AG04450 (cell line): Measurements from ENCODE around the gene VSTM1. TPM values are rescaled to one million over a fixed set of nuclear protein-coding genes. Genes with fewer than 3 reads are reported as not detected.

Experiments
- CTCF ChIA-PET: fragments of 300-600, 350-600 bp; formaldehyde crosslinking; extraction: SDS; loops from one replicate; lab custom pipeline; 2022; ENCODE audit warnings: antibody characterized with exemption, inconsistent platforms; lab: Charles Lee
- POLR2A ChIA-PET: fragments of 350-600 bp; formaldehyde crosslinking; extraction: SDS; loops from one replicate; lab custom pipeline; 2021; ENCODE audit warnings: antibody characterized with exemption, inconsistent platforms; lab: Yijun Ruan, JAX
- DNase-seq: peaks from one replicate; pipeline ENCODE4 v3.0.0-alpha.2; 2011; ENCODE audit warnings: low read depth, low spot score
- H3K27ac ChIP-seq: one replicate; pipeline ENCODE4 v1.5.1; 2012; ENCODE audit warnings: low read depth, low read length, control low read depth
- H3K27me3 ChIP-seq: one replicate; pipeline ENCODE4 v1.6.0; 2012; ENCODE audit warnings: low read length; ENCODE audit not compliant: control insufficient read depth, insufficient read depth
- H3K4me3 ChIP-seq: 2 replicates; pipeline ENCODE4 v1.5.1; 2011; ENCODE audit warnings: mild to moderate bottlenecking, low read depth, low read length, control low read depth
- H3K9me3 ChIP-seq: 2 replicates; pipeline ENCODE4 v1.5.1; 2012; ENCODE audit warnings: low read length; ENCODE audit not compliant: control insufficient read depth, insufficient read depth
- CTCF ChIP-seq: IDR thresholded peaks from 2 replicates; pipeline ENCODE4 v1.5.1; 2011; ENCODE audit warnings: low read depth, low read length, control low read depth, inconsistent platforms
- polyA plus RNA-seq: library from polyadenylated mRNA; depleted of rRNA; stranded (reverse); fragments of >200 nt; gene quantifications from 2 replicates; pipeline ENCODE4 v1.2.3, GENCODE V29; 2011

Gene VSTM1
- polyA plus RNA-seq, 1 experiment = not detected

GRCh38 chr19:54026656-54027055 is 37.0 kb downstream of the VSTM1 start:
- Histone ChIP-seq H3K27me3 (peaks cover 2% of the 10 kb centered on the region), H3K27ac (no peak overlapping the region), H3K4me3 (no peak overlapping the region), H3K9me3 (no peaks in the 10 kb centered on the region)
- DNase-seq = no peak
- POLR2A ChIA-PET = no interaction called here
- CTCF ChIA-PET = interaction anchor here (0.5 to 1.1 kb wide), 6 partner anchors 69 to 235 kb away, joined by 3 to 8 read pairs (median 4); no protein-coding TSS in a partner anchor
- TF ChIP-seq CTCF = no peak

DNA sequence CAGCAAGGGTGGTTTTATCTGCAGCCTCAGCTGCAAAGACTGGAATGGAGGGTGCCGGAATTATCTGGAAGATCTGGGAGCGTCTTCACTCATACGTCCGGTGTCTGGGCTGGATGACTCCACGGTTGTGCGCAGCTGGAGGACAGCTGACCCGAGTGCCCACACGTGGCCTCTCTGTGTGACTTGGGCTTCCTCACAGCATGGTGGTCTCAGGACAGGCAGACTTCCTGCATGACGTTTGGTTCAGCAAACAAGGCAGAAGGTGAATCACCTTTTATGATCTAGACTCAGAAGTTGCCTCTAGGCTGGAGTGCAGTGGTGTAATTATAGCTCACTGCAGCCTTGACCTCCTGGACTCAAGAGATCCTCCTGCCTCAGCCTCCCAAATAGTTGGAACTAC is 39.0 kb downstream of the VSTM1 start:
- H3K27me3 ChIP-seq = peaks cover 2% of the 10 kb centered on the region
- H3K4me3 ChIP-seq = no peak overlapping the region
- TF ChIP-seq CTCF = no peak
- H3K9me3 ChIP-seq = no peaks in the 10 kb centered on the region
- no peak overlapping the region for H3K27ac ChIP-seq
- DNase-seq = no peak
- ChIA-PET CTCF (interaction anchor here (0.6 to 4.8 kb wide), 18 partner anchors 9 to 232 kb away, joined by 3 to 49 read pairs (median 8); partner anchors contain the start of gene CACNG7), POLR2A (no interaction called here)

- TF ChIP-seq CTCF = no peak
- Histone ChIP-seq H3K27ac (no peak overlapping the region), H3K9me3 (no peaks in the 10 kb centered on the region), H3K4me3 (no peak overlapping the region), H3K27me3 (no peaks in the 10 kb centered on the region)
- POLR2A ChIA-PET = interaction anchor here (0.6 to 1.1 kb wide), 3 partner anchors 43 to 183 kb away, joined by 3 to 8 read pairs (median 3); no protein-coding TSS in a partner anchor
- CTCF ChIA-PET = interaction anchor here (0.6 to 4.8 kb wide), 35 partner anchors 8 to 1810 kb away, joined by 3 to 49 read pairs (median 4); partner anchors contain the start of genes CACNG7, MYADM and PRKCG
- DNase-seq = no peak
Observed at GRCh38 chr19:54023191-54023590, 40.5 kb downstream of the VSTM1 start.

- peaks cover 9% of the 10 kb centered on the region for H3K9me3 ChIP-seq
- POLR2A ChIA-PET = interaction anchor here (1.1 kb wide), 1 partner anchor 42 kb away, joined by 4 read pairs; no protein-coding TSS in a partner anchor
Observed at GRCh38 chr19:54021932-54022331, 41.8 kb downstream of the VSTM1 start.

More at GRCh38 chr19:54021932-54022331, 41.8 kb downstream of the VSTM1 start:
- no peaks in the 10 kb centered on the region for H3K27me3 ChIP-seq
- no peak for TF ChIP-seq CTCF
- no peak overlapping the region for H3K4me3 ChIP-seq
- no peak for DNase-seq
- CTCF ChIA-PET = interaction anchor here (1.3 to 4.8 kb wide), 6 partner anchors 8 to 230 kb away, joined by 3 to 49 read pairs (median 16); partner anchors contain the start of gene CACNG7
- no peak overlapping the region for H3K27ac ChIP-seq
